Kidney tubule cell (primary cell): ENCODE data around the gene STEAP3.

Source experiments
- DNase-seq: peaks from one replicate; pipeline ENCODE4 v3.0.0-alpha.2; 2018; ENCODE audit warnings: low spot score

The STEAP3 gene

DNA sequence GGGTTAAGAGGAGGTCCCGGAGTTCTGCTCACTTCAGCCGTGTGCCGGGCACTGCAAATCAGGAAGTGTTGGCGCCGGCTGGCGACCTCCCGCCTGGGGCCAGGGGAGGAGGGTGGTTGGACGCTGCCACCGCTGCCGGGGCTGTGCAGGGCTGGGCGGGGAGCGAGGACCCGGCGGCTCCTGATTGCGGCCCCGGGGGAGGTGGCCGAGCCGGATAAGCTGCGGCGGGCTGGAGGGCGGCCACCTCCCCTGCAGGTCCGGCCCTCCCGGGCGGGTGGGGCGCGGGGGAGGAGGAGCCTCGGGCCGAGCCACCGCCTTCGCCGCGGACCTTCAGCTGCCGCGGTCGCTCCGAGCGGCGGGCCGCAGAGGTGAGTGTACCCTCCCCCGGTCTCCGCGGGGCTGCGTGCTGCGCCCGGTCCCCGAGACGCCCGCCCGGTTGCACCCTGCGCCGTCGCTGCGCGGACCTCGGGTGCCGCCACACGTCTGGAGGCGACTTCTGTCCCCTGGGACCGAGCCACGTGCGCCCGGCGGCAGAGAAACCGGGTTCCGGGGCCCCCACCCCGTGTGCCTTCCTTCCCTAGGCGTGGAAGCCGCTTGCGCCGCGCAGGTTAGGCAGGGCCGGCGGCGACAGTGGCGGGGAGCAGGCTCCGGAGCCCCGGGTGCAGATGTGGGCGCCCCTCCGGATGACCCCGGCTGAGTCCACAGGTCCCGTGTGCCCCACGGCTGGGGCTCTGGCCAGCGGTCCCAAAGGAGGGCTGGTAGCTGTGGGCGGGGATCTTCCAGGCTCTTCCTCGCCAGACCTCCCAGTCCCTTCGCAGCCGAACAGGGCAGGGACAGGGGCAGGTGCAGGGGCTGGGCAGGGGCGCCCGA is at the start of gene STEAP3:
Gene STEAP3, plus strand, starts transcription at position 314 of the 870 bp plus-strand sequence. CDS start 7,179 bp downstream, outside the sequence.
- DNase-seq = peak; percentile 88

DNA sequence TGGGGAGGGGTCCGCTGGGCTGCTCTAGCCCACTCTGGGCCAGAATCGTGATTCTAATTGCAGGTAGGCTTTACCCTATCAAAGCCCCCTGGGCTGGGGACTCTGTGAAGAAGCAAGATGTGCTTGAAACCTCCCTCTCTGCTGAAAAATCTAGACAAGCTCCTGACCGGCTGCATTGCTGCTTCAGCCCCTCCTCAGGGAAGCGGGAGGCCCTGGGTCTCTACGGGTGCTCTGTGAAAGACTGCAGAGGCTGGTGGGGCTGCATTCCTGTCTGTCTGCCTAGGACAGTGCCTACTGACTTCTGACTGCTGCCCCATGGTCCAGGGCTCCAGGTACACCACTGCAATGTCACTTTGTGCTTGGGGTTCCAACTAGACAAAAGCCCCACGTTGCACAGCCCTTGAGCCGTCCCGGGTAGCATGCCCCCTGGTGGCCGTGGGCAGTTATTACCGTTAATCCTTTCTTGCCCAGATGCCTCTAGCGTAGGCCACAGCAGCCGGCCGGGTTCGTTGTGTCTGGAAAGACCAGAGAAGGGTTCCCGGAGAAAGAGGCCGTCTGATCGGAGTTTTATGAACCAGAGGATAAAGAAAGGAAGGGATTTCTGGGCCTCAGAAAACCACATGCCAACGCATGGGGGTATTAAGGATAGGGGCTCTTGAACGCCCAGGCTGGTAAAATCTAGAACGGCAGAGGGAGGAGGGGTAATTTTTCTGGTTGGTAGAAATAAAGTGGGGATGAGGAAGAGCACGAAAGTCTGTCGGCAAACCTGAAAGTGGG is 49.2 kb upstream of the STEAP3 start:
- DNase-seq = peak; percentile 57

DNA sequence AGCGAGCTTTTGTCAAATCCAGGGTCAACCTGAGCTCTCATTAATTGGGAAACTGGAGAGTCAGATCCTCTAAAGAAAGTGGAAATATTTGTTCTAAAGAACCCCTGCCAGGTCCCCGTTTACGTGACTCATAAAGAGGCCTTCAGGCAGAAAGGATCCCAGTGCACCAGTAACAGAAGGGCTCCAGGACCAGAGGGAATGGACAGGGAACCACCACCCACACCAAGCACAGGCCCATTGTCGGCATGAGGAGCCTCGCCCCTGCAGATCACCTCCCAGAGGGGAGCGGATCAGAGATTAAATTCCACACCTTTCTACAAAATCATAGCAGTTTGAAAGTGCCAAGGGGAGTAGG is 48.7 kb upstream of the STEAP3 start:
- no peak for DNase-seq

- DNase-seq = no peak
Measured at GRCh38 chr2:119175517-119175916, 48.1 kb upstream of the STEAP3 start.

GRCh38 chr2:119177171-119177837 is 46.3 kb upstream of the STEAP3 start:
- DNase-seq = no peak

- no peak for DNase-seq
Measured at GRCh38 chr2:119177838-119178190, 45.8 kb upstream of the STEAP3 start.

- DNase-seq = no peak
Measured at GRCh38 chr2:119178776-119179175, 44.9 kb upstream of the STEAP3 start.

- peak; percentile 83 for DNase-seq
Measured at GRCh38 chr2:119179202-119179601, 44.4 kb upstream of the STEAP3 start.

DNA sequence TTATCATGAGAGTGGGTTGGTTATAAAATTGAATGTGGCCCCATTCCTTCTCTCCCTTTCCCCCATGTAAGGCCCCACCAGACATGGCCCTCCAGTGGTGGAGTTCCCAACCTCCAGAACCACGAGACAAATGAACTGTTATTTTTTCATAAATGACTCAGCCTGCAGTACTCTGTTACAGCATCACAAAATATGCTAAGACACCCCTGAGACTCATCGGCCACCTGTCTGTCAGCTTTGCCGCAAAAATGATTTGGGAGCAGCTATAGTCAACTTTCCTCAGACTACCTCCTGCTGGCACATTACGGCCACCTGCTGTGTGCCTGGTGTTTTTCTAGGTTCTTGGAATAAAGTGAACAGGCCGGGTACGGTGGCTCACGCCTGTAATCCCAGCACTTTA is 43.6 kb upstream of the STEAP3 start:
- DNase-seq = peak; percentile 30

- no peak for DNase-seq
Measured at GRCh38 chr2:119180892-119181291, 42.7 kb upstream of the STEAP3 start.

- DNase-seq = no peak
Measured at GRCh38 chr2:119181391-119181790, 42.2 kb upstream of the STEAP3 start.

- DNase-seq = no peak
Measured at GRCh38 chr2:119181791-119182445, 41.7 kb upstream of the STEAP3 start.

- DNase-seq = no peak
Measured at GRCh38 chr2:119184512-119184911, 39.1 kb upstream of the STEAP3 start.

GRCh38 chr2:119190321-119191111 is 33.1 kb upstream of the STEAP3 start:
- no peak for DNase-seq

DNA sequence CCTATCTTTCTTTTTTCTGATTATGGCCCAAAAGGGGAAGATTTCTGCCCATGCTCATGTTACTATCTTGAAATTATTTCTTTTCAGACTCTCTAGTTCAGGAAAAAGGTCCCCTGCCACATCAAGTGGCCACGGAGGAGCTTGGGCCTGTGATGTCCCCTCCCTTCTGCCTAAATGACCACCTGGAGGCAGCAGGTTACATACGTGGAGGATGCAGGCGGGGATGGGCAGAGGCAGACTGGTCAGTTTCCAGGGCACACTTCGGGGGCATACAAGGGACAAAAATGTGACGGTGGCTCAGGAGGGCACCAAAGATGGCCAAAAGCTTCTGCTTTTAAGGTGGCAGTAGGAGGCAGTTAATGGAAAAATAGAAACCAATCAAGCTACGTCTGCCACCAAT is 30.7 kb upstream of the STEAP3 start:
- no peak for DNase-seq

DNA sequence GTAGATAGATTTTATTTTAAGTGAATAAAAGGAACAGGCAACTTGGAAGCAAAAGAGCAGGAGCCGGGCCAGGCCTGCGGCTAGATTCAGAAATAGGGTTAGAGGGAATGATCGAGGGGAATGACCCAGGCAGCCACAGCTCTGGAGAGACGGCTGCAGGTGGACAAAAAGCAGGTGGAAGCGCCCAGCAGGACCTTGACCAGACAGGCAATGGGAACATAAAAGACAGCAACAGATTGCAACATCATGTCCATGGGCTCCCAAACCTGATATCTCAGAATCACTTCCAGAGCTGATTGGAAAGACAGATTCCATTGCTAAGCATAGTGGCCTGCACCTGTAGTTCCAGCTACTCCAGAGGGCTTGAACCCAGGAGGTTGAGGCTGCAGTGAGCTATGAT is 28.6 kb upstream of the STEAP3 start:
- no peak for DNase-seq

- no peak for DNase-seq
Measured at GRCh38 chr2:119195887-119196286, 27.7 kb upstream of the STEAP3 start.

DNA sequence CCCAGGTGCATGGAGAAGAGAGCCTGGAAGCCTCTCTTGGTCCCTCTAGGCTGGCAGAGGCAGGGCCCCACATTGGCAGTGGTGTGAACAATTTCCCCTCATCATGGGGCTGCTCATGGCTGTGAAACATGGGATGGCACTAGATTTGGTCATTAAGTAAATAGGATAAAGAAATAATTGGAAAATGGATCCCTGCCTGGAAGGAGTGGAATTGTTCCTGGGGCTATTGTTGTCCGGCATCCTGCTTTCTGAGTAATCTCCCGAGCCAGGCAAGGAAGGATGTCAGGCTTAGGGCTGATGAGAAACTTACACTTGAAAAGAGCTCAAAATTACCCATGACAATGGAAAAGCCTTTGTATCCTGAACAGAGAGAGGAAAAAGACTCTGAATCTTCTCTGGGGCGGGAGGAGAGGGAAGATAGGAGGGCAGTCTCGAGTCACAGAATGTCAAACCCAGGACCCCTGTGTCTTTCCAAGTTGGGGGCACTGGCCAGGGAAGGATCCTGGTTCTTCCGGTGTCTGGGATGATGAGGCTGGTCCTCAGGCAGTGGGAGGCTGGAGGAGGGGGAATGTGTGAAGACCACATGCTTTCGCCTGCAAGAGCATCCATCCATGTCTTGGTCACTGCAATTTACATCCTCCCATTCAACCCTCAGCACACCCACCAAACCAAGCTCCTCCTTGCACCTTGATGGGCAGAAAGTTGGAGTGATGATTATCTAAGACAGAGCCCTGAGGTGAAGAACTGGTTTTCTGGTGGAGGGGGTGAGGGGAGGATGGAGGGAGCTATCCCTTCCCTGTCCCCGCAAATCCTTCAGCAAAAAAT is 27.1 kb upstream of the STEAP3 start:
- DNase-seq = peak; percentile 37

DNA sequence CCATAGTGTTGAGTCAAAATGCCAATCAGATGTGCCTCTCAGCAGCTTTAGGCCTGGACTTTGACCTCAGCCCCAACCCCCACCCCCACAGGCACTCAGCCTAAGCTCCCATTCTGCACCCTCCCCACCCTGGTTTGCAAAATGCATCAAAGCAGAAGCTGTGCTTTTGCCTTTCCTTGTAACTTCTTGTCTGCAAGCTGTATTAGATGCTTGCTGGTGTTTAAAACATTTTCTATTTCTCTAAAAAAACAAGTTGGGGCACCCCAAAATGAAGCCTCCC is 26.6 kb upstream of the STEAP3 start:
- no peak for DNase-seq

DNA sequence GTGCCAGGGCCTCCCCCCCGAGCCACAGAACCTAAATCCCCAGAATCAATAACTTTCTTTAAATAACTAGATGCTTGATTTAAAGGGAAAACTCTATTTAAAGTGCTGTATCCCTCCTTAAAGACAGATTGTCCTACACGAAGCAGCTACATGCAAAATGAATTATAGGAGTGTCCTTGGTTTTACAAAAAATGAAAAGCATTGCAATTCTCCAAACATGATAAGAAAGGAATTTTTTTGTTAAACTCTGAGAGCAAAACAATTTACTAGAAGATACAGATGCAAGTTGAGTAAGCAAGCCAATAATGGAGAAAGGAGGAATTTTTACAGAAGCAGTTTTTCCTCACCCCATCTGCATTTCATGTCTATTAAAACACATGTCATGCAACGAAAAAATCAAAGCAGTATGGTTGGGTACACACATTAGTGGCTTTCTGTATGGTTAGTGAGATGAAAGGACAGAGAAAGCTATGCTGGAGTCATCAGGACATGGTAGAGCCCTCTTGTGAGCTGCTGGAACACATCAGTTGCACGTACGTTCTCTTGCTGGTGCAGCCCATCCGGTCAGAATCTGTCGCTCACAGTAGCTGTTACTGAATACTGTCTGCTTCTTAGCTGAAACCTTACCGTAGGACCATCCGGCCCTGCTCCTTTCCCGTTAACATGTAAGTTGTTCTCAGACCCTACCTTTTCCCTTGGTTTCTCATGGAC is 25.9 kb upstream of the STEAP3 start:
- DNase-seq = no peak
